K562 (cell line): ENCODE measurements around the gene BPNT1. TPM values are rescaled to one million over a fixed set of nuclear protein-coding genes. Genes with fewer than 3 reads are reported as not detected.

Source experiments
- BMI1 ChIP-seq: fragments of 150-350 bp; IDR thresholded peaks from 2 replicates; pipeline ENCODE4 v1.6.1; 2014; ENCODE audit warnings: low read length
- BRCA1 ChIP-seq, 2 experiments: fragments of 450-650 bp in 1 of 2; sonication (generic) in 1 of 2; formaldehyde crosslinking in 1 of 2; IDR thresholded peaks; 2 replicates each; pipeline versions ENCODE4 v1.5.0 to v1.6.1; 2017 to 2020; ENCODE audit warnings: mild to moderate bottlenecking in 1 of 2, missing genetic modification reagents in 1 of 2
- CBFB ChIP-seq: sonication (generic); formaldehyde crosslinking; IDR thresholded peaks from 2 replicates; pipeline ENCODE4 v1.4.0; 2020; ENCODE audit warnings: mild to moderate bottlenecking, missing genetic modification reagents
- EHMT2 ChIP-seq: fragments of 450-650 bp; IDR thresholded peaks from 2 replicates; pipeline ENCODE4 v1.6.1; 2018; ENCODE audit warnings: antibody characterized with exemption
- FOS ChIP-seq: IDR thresholded peaks from 3 replicates; pipeline ENCODE4 v1.6.1; 2011; ENCODE audit not compliant: insufficient read length; ENCODE audit errors: extremely low read depth
- GTF3C2 ChIP-seq: IDR thresholded peaks from 3 replicates; pipeline ENCODE4 v1.6.1; 2011; ENCODE audit warnings: borderline replicate concordance, mild to moderate bottlenecking, moderate library complexity; ENCODE audit not compliant: insufficient read length; ENCODE audit errors: extremely low read depth
- LCOR ChIP-seq: sonication (generic); formaldehyde crosslinking; IDR thresholded peaks from 2 replicates; pipeline ENCODE4 v1.8.0; 2022; ENCODE audit warnings: mild to moderate bottlenecking, missing genetic modification reagents
- NELFE ChIP-seq: IDR thresholded peaks from 2 replicates; pipeline ENCODE4 v1.6.1; 2011; ENCODE audit warnings: mild to moderate bottlenecking; ENCODE audit not compliant: insufficient read depth, insufficient read length
- NR2C2 ChIP-seq, 2 experiments: fragments of 200-800 bp in 1 of 2; sonication (Bioruptor generic) in 1 of 2; sonication (generic) in 1 of 2; formaldehyde crosslinking in 1 of 2; IDR thresholded peaks; 2 replicates each; pipeline versions ENCODE4 v1.6.1 to v1.8.0; 2016 to 2022; ENCODE audit warnings: mild to moderate bottlenecking in 1 of 2, missing compliant biosample characterization in 1 of 2, missing genetic modification characterization in 1 of 2, missing genetic modification reagents in 1 of 2
- NR4A1 ChIP-seq, 2 experiments: fragments of 250-450 bp in 1 of 2; fragments of 450-650 bp in 1 of 2; sonication (Bioruptor Pico) in 1 of 2; IDR thresholded peaks; 2 replicates each; pipeline versions ENCODE4 v1.4.0 to v1.6.1; 2016 to 2020; ENCODE audit warnings: mild to moderate bottlenecking in 2 of 2, missing compliant biosample characterization in 1 of 2, missing genetic modification characterization in 1 of 2, moderate library complexity in 1 of 2
- POLR2AphosphoS5 ChIP-seq: IDR thresholded peaks from 2 replicates; pipeline ENCODE4 v1.6.1; 2011; ENCODE audit warnings: mild to moderate bottlenecking, low read depth, low read length, moderate library complexity; ENCODE audit not compliant: control insufficient read depth, insufficient read depth
- SIX5 ChIP-seq, 2 experiments: IDR thresholded peaks; 2 replicates each; pipeline ENCODE4 v1.6.1; 2011; ENCODE audit warnings: low read length in 2 of 2, borderline replicate concordance in 1 of 2, low read depth in 1 of 2, mild to moderate bottlenecking in 1 of 2, moderate library complexity in 1 of 2; ENCODE audit not compliant: insufficient read depth in 1 of 2
- SMARCA5 ChIP-seq: fragments of 450-650 bp; IDR thresholded peaks from 2 replicates; pipeline ENCODE4 v1.6.1; 2016
- SRSF9 ChIP-seq: fragments of 200-400 bp; formaldehyde crosslinking; IDR thresholded peaks from 2 replicates; pipeline ENCODE4 v1.6.1; 2017; ENCODE audit warnings: low read depth, low read length, borderline replicate concordance
- WHSC1 ChIP-seq: IDR thresholded peaks from one replicate; pipeline ENCODE4 v1.6.1; 2012; ENCODE audit warnings: low read length, control low read depth, inconsistent platforms
- ZNF12 ChIP-seq: sonication (generic); formaldehyde crosslinking; IDR thresholded peaks from 2 replicates; pipeline ENCODE4 v1.4.0; 2020; ENCODE audit warnings: mild to moderate bottlenecking, missing genetic modification reagents
- ZNF24 ChIP-seq: fragments of 450-650 bp; IDR thresholded peaks from 2 replicates; pipeline ENCODE4 v1.6.1; 2016
- ZNF347 ChIP-seq: fragments of 450-650 bp; formaldehyde crosslinking; IDR thresholded peaks from 2 replicates; pipeline ENCODE4 v1.4.0; 2020; ENCODE audit warnings: low read depth, mild to moderate bottlenecking, moderate library complexity
- ZNF655 ChIP-seq: fragments of 250-450 bp; sonication (Bioruptor Pico); IDR thresholded peaks from 2 replicates; pipeline ENCODE4 v1.5.0; 2021
- polyA plus RNA-seq, 8 experiments: library from polyadenylated mRNA; depleted of rRNA in 4 of 8; stranded (reverse) in 5 of 8; unstranded in 3 of 8; fragments of >200 nt; fragmentation: Nextera tagmentation in 2 of 8; fragmentation: Illumina TruSeq in 1 of 8; extraction: Ambion mirVana in 2 of 8; extraction: Trizol in 1 of 8; gene quantifications; 2 replicates each; pipeline versions ENCODE4 v1.2.1 to v1.2.3, GENCODE V29; 2011 to 2014; ENCODE audit warnings: inconsistent platforms in 1 of 8, missing spikeins in 1 of 8
- total RNA-seq, 7 experiments: library from RNA; depleted of rRNA in 6 of 7; stranded (reverse); fragments of >200 nt in 6 of 7; fragmentation: Illumina TruSeq in 2 of 7; extraction: Trizol in 2 of 7; gene quantifications; 2 replicates each; pipeline versions ENCODE4 v1.2.1 to v1.2.3, GENCODE V29; 2011 to 2021; ENCODE audit warnings: low replicate concordance in 1 of 7

BPNT1 gene
- total and polyA plus RNA-seq, 9 of the 15 experiments (the other 6 are each of a cell fraction or from before 2014, with no cell fraction given), result 30.2 to 73.8 (median 40.5) TPM

- TF ChIP-seq GTF3C2 (no peak), ZNF24 (no peak), NELFE (no peak), BRCA1 (IDR thresholded peaks at IDR 0.05) (no peak), BRCA1 (CRISPR knock-in tag; IDR thresholded peaks at IDR 0.05) (no peak), ZNF347 (CRISPR knock-in tag) (no peak), BMI1 (no peak), SMARCA5 (peak; percentile 43; the same call in 1 of the 2 replicates), LCOR (CRISPR knock-in tag) (0 out of 2 replicates have a peak, but pooled peaks have one; percentile 53), NR4A1 (CRISPR knock-in tag; IDR thresholded peaks at IDR 0.05) (no peak), NR4A1 (tag; IDR thresholded peaks at IDR 0.05) (no peak), WHSC1 (no peak), ZNF655 (no peak), EHMT2 (no peak), SIX5 (IDR thresholded peaks at IDR 0.05; ENCODE audit: borderline replicate concordance in 1 of 2, insufficient read depth in 1 of 2, low read depth in 1 of 2, low read length in 2 of 2) (no peak), NR2C2 (CRISPR knock-in tag; IDR thresholded peaks at IDR 0.05) (0 out of 2 replicates have a peak, but pooled peaks have one; percentile 18), NR2C2 (tag; IDR thresholded peaks at IDR 0.05) (no peak), CBFB (CRISPR knock-in tag) (no peak), FOS (no peak), SRSF9 (no peak), POLR2AphosphoS5 (peak; percentile 54; the same call in 1 of the 2 replicates), ZNF12 (CRISPR knock-in tag) (no peak)
Measured at GRCh38 chr1:220089650-220090556, at the start of gene BPNT1 (continued).
